Activated T-cell treated with anti-CD3 and anti-CD28 coated beads for 24 hours (primary cell): ENCODE measurements around the gene TRAF5.

Source experiments
- DNase-seq: peaks from one replicate; pipeline ENCODE4 v3.0.0-alpha.2; 2020; ENCODE audit warnings: low read depth

The TRAF5 gene

DNA sequence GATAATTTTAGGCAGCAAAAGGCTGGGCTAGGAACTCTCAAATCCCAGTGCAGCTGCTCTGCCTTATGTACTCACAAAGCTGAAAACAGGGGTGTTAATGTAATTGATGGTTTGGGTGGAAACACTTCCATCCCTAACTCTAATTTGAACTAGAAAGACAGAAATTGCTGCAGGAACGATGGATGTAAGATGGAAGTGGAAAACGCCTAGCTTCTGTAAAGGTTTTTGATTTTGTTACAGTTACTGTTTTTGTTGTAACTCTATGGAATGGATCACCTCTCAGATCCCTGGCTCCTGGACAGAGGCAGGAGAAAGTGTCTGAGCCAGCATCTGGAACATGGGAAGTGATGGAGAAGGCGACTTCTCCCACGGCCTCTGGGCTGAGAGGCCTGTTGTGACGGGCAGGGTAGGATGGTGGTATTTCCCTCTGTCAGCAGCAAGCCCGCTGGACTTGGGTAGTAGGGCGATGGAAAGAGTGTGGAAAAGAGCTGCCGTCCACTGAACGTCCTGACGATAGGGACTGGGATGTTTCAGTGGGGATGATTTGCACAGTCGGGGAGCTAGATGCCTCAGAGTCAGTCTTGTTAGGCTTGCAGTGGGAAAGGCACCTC is 1.6 kb downstream of the TRAF5 start:
- DNase-seq = no peak

- no peak for DNase-seq
These were observed 2.3 kb downstream of the TRAF5 start for GRCh38 chr1:211328866-211329475.

- DNase-seq = no peak
These were observed 3.1 kb downstream of the TRAF5 start for GRCh38 chr1:211329764-211330201.

GRCh38 chr1:211330282-211330936 is 3.8 kb downstream of the TRAF5 start:
- DNase-seq = no peak

DNA sequence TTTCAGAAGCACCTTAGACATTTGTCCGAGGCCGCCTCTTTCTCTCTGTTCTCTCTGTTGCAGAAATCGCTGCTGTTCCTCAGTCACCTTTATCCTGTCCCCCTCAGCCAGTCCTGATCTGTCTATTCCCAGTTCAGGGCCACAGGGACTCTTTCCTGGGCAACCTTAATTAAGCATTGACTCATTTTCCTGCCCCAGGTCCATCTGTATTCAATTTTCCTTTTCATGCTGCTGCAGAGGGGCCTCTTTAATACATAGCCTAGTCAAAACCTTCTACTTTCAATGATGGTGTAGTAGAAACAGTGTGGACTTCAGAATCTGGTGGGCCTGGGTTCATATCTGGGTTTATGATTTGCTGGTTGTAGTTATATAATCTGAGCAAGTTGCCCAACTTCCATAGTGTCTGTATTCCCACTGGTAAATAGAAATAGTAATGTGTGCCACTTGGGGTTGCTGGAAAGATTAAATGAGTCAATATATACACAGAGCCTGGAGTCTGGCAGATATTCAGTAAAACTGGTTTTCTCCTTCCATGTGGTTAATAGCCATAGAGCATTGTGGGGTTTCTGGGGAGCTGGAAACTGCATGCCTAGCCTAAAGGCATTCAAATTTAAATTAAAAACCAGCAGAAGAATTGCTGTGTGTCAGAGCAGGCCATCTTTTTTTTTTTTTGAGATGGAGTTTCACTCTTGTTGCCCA is 4.5 kb downstream of the TRAF5 start:
- DNase-seq = no peak

DNA sequence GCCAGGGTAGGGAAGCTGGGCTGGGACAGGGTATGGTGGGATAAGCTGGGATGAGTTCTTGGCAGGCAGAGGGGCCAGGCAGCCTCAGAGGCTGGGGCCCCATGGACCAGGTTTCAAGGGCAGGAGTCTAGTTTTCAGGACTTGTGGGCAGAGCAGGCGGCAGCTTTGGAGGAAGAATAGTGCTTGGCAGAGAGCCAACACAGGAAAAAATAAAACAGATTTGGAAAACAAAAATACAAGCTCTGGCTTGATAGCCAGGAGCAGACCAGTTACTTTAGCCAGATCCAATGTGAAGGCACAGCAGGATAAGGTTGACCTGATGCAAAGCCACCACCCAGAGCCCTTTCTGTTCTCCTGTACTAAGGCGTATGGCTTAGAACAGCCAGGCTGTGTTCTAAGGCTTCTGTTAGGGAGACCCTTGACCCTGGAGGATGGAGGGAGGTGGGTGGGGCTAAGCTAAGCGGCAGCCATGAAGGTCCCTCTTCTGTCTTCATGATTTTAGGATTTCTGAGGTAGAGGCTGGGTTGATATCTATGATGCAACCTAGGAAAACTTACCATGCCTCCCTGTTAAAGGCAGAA is 5.5 kb downstream of the TRAF5 start:
- no peak for DNase-seq

DNA sequence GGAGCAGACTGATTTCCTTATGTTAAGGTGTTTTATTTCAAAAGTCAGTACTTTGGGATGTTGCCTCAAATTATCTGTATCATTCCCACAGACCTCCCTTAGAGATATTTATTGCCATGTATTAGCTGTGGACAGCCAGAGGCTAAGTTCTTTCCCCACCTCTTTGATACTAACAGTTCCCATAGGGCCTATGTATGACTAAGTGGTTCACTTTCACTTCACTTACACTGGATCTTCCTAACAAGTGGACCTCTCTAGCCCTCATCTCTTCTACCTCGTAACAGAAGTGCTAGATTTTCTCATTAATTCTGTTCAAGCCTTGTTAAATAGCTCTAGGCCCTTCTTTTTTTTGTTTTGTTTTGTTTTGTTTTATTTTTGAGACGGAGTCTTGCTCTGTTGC is 6.2 kb downstream of the TRAF5 start:
- DNase-seq = no peak

DNA sequence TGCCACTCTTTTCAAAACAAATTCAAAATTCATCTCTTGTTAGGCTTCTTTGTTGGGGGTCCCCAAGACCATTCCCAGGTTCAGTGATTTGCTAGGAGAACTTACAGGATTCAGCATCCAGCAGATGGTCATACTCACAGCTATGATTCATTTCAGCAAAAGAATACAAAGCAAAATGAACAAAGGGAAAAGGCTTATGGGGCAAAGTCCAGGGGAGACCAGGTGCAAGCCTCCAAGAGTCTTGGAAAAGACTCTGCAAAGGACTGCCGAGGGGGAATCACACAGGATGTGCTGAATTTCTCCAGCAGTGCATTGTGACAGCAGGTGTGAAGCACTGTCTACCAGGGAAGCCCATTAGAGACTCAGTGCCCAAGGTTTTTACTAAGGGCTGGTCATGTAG is 7.3 kb downstream of the TRAF5 start:
- DNase-seq = no peak

DNA sequence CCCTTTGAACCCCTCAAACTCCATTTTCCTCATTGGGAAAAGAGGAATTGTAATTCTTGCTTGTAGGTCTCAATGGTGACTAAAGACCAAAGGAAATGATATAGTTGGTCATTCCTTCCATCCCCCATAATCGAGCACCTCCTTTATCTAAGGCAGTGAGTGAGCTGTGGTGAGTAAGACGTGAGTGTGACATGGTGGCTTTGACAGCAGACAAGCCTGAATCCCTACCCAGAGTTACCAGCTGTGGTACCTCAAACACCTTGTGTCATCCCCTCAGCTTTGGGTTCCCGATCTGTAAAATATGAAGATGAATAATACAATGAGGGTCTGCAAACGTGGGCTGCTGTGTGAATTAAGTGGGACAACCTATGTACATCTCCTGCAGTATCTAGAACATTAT is 8.4 kb downstream of the TRAF5 start:
- DNase-seq = no peak

DNA sequence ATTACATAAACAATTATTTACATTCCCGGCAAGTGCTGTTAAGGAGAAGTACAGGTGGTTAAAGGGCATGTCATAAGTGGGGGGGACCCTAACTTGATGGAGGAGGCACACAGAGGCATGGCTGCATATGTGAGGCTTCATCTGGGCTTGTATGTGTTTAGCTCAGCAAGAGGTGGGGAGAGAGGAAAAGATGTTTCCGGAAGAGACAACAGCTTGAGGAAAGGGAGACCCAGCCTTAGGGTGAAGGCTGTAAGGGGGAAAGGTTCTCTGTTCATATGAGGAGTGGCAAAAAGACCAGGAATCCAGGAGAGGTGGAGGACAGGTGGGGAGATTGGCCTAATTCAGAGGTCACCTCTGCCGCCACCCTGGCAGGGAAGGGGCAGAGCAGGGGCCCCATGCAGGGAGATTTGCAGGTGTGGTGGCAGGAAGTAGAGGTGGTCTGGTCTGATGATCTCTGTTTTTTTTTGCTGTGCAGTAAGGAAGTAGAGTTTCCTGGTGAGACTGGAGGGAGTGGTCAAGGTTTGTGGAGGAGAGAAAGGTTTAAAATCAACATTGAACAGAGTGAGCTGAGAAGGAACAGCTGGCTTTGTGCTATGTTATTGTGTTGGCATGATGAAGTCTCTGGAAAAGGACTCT is 9.0 kb downstream of the TRAF5 start:
- DNase-seq = no peak

DNA sequence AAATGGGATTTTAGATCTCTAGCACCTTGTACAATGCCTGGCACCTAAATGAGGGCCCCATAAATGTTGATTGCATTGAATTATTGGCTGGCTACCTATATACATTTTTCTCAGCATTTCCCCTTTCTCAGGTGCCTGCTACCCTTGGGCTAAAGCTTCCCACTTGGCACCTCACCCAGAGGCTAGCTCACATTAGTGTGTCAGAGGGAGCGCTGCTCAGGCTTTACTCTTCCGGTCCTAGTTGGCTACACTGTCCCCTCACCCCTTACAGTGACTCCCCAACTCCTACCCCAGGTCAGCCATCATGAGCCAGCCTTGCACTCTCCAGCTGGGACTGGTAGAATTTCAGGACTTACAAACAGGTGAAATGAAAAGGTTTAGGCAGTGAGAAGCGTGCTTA is 9.5 kb downstream of the TRAF5 start:
- no peak for DNase-seq

DNA sequence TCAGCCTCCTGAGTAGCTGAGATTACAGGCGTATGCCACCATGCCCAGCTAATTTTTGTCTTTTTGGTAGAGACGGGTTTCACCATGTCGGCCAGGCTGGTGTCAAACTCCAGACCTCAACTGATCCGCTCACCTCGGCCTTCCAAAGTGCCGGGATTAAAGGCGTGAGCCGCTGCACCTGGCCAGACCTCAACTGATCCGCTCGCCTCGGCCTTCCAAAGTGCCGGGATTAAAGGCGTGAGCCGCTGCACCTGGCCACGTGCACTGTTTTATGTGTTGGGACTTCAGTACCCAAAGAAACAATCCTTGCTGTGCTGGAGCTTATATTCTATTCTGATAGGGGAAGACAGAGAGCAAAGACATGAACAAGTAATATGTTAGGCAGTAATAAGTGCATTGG is 10.1 kb downstream of the TRAF5 start:
- DNase-seq = no peak

GRCh38 chr1:211337430-211338223 is 11.0 kb downstream of the TRAF5 start:
- DNase-seq = no peak

GRCh38 chr1:211338224-211338620 is 11.6 kb downstream of the TRAF5 start:
- no peak for DNase-seq

DNA sequence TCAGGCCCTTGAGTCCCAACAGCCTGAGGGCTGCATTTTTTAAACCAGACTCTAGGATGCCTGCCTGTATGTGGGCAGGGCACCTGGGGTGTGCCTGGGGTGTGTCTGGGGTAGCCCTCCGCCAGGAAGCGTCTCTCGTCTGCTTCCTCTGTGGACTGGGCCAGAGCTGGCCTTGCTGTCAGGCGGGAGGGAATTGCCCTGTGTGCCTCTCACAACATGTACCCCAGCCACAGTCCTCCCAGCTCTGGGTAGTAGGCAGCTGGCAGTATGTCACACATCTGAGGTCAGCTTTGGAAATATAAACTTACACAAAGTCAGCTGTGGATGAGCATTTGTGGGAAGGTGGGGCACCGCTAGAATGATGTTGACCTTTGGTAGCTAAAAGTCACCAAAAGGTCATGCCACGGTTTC is 13.0 kb downstream of the TRAF5 start:
- no peak for DNase-seq

DNA sequence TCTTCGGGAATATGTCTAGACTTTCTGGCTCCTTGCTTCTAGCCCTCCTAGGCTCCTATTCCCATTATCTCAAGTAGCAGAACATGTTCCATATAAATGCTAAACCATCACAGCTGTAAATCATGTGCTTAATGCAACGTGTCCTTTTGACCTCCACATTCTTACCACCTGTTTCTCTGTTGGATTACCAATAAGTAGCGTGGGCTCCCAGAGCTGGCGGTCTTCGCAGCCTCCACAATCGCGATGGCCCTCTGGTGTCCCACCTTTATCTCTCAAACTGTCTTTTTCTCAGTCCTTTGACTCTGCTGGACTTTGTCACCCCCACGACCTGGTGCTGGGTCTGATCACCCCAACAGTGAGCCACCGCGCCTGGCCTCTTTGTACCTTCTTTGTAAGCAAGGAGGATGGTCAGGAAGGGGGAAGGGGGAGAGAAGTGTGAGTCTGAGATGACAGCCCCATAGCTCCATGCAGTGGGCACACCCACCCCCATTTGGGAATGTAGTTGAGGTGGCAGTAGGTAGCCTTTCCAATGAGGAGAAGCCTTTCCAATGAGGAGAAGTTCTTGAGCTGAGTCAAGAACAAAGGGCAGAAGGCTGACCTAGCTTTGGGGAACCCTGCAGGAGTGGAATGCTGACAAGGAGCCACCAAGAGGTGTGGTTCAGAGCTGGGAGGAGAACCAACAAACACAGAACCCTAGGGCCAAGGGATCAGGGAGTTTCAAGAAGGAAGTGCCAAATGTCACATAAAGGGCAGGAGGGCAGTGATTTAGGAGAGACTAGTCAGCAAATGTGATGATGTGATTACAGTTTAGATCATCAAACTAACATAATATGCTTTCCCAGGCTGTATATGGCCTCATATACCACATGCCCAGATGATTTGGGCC is 14.2 kb downstream of the TRAF5 start:
- DNase-seq = no peak

- no peak for DNase-seq
These were observed 15.4 kb downstream of the TRAF5 start for GRCh38 chr1:211341999-211342398.

DNA sequence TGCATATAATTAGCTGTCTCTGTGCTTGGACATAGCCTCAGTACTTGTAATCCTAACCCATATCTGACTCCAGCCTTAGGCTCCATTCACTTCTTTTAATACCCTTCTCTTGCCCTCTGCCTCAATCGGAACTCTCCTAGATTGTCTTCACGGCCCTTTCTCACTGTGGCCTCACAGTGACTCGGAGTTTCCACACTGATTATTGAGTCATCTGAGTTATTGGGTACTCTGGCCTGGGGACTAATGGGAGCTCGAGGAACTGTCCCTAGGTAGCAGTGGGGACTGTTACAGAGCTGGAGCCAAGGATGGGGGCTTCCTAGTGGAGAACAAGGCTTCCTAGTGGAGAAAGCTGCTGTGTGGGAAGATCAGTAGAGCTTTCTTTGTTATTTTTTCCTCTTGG is 17.0 kb downstream of the TRAF5 start:
- no peak for DNase-seq

DNA sequence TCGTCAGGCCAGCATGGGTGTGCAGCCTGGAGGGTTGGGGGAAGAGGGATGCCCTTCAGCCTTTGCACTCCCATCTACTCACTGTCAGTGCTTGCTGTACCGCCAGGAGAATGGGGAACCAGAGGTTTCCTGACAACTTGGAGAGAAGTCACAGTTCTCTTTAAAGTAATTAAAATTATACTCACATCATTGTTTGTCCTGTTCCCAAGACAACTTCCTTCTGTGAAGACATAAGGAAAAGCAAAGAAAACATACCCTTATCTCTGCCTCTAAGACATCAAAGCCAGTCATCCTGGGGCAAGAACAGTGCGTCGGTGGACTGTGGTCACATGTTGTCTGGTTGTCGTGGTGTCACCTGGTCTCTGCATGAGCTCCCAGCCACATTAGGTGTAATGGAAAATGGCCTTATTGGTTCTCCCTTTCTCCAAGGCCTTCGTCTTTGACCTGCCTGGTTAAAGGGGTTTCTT is 17.6 kb downstream of the TRAF5 start:
- DNase-seq = no peak

DNA sequence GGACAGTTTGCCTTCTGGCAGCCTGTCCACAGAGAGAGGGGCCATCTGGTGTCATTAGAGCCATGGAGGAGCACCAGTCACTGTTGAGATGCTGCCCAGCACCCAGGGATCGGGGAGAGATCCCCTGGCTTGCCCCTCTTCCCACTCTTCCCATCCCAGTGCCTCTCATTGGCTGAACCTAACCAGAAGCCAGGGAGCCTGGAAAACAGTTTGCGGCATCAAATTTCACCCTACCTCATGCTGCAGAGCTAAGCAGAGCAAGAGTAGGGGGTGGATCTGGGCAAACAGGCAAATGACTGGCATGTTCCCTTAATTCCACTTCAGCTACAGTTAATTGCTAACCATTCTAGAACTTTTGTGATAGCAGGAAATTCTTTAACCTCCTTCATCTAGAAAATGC is 19.1 kb downstream of the TRAF5 start:
- DNase-seq = no peak
